GM11168 (cell line): Measurements from ENCODE around the gene MYO15A.

Source experiments
- in situ Hi-C: fragments of 300-500 bp; cut with MboI; formaldehyde crosslinking; loops from one replicate; pipeline ENCODE4 v1.12.0; 2022; ENCODE audit warnings: low sequenced_read_pairs; ENCODE audit not compliant: unreplicated experiment

MYO15A gene

DNA sequence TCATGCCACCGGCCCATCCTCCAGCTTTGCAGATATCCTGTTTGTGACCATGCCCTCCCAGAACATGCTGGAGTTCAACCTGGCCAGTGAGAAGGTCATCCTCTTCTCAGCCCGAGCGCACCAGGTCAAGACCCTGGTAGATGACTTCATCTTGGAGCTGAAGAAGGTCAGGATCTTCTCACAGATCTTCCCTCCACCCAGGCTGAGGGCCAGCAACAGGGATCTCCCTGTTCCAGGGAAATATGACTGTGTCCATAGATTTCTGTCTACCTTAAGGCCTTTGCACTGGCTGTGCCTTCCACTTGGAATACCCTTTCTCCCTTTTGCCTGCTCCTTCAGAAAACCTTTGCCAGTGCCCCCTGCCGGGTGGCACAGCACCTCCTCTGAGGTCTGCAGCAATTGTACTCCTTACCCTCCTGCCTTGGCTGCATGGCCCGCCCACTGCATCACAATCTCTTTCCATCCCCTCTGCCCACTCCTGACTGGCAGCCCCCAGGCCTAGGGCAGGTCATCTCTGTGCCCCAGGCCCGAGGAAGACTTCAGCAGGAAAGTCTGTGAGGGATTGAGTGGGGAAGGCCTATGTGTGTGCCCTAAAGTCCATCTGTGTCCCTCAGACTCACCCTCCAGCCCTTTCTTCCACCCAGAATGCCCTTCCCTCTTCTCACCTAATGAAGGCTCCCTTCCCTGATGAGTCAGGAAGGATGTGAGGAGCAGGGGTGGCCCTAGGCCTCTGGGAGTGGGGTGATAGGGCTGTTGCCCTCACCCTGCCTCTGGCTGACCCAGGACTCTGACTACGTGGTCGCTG is 47.8 kb downstream of the MYO15A start:
- in situ Hi-C loops = no loop called here

DNA sequence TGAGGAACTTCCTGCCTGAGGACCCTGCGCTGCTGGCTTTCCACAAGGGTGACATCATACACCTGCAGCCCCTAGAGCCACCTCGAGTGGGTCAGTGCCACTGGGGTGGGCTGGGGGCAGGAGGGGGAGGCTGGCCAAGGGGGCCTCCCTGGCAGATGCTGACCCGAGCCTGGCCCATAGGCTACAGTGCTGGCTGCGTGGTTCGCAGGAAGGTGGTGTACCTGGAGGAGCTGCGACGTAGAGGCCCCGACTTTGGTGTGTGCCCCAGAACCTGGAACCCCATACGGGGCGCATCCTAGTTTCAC is 48.4 kb downstream of the MYO15A start:
- in situ Hi-C loops = no loop called here

DNA sequence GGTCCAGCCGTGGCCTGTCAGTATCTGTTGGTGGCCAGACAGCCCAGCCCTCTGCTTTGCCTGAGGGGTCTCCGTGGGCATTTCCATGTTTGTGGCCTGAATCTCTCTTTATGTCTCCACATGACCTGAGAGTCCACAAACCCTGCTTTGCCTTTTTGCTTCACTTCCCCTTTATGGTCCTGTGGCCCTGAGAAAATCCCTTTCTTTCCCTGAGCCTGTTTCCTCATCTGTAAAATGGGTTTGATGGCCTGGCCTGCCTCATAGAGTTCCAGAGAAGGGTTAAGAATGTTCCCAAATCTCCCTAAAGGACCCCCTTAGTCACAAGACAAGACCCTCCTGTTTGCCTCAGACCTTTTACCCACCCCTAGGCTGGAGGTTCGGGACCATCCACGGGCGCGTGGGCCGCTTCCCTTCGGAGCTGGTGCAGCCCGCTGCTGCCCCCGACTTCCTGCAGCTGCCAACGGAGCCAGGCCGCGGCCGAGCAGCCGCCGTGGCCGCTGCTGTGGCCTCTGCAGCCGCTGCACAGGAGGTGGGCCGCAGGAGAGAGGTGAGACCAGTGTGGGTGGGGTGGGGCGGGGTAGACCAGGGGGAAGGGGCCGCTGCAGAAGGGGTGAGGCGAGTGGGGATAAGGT is 48.9 kb downstream of the MYO15A start:
- in situ Hi-C loops = no loop called here

DNA sequence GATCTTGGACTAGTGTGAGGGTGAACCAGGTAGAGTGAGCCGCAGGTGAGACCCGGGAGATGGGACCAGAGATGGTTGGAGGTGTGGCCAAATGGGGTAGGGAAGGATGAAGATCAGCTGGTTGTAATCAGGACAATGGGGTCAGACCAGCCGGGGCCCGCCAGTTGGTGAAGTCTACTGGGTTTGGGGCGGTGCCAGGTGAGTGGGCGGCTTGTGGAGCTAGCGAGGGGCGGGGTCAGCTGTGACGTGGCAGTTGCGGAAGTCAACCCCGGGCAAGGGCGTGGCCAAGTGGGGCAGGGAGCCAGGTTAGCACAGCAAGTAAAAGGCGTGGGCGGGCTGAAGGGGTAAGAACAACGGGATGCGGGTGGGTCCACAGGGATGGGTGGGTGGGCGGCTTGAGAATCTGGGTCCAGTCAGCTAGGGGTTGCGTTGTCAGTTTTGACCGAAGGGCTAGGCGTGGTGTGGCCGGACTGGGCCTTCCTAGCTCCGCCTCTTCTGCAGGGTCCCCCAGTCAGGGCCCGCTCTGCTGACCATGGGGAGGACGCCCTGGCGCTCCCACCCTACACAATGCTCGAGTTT is 49.6 kb downstream of the MYO15A start:
- in situ Hi-C loops = no loop called here

DNA sequence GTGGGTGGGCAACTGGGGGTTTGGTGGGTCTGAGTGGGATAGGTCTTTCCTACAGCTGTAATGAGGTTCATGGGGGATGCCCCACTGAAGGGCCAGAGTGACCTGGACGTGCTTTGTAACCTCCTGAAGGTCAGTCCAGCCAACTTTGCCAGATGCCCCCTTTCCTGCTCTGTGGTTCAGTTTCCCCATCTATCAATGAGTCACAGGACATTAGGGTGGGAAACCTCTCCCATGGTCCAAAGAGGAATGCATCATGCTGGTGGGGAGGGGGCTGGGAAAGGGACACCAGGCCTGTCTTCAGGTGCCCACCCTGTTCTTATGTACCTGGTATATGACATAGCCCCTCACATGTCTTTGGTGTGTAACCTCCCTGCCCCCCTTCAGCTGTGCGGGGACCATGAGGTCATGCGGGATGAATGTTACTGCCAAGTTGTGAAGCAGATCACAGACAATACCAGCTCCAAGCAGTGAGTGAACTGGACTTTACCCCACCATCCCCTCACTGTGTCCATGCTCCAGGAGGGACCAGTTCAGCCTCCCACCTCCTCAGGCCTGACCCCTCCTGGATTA is 51.1 kb downstream of the MYO15A start:
- in situ Hi-C loops = no loop called here

DNA sequence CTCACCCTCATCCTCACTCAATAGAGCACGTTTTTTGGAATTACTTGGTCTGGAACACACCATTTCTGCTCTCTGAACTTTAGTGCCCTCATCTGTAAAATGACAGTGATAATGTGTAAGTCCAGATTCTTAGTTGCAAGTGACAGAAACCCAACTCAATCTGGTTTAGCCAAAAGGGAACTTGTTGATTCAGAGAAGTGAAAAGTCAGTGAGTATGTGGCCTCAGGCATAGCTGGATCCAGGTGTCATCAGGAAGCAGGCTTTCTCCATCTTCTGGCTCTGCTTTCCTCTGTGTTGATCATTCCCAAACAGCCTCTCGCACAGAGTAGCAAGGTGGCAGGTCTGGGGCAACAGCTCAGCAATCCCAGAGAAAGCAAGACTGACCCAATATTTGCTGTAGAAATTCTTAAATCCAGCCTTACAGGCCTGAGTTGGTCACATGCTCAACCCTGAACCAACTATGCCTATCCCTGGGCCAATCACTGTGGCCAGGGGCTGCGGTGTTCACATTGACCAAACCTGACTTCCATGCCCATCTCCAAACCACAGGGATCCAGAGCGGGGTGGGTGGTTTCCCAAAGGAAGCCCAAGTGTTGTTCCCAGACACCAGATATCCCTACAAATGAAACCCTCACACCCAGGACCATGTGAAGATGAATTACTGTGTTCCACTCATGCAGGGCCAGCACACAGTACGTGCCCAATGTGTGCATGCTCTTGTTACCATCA is 51.7 kb downstream of the MYO15A start:
- in situ Hi-C loops = no loop called here

DNA sequence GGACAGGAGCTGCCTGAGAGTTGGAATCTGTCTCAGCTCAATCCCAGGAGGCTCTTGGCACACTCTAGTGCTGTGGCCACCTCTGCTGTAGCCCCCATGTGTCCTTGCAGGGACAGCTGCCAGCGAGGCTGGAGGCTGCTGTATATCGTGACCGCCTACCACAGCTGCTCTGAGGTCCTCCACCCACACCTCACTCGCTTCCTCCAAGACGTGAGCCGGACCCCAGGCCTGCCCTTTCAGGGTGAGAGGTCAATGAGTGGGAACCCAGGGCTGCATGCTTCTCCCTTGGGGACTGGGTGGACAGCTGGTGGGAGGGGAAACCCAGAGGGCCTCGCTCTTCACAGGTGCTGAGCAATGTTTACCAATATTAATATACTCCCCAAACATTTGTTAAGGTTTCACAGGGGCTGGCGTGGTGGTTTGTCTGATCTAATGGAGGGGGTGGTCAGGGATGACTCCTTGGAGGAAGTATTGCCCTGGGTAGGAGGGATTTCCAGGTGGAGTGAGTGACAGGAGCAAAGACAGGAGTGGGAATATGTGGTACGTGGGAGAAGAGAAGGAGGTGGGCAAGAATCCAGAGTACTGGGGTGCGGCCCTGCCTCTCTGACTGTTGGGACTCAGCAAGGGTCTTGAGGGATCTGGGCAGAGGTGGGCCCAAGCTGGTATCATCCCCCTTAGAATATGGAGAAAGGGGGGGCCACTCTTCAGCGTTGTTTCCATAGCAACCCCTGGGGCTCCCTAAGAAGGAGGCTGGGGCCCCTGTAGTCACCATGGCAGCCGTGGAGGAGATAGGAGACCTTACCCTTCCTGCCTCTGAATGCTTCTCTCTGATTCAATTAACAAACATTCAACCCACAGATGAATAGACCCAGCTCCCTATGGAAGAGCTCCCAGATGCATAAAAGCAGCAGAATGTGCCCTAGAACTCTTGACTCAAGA is 52.9 kb downstream of the MYO15A start:
- in situ Hi-C loops = no loop called here

DNA sequence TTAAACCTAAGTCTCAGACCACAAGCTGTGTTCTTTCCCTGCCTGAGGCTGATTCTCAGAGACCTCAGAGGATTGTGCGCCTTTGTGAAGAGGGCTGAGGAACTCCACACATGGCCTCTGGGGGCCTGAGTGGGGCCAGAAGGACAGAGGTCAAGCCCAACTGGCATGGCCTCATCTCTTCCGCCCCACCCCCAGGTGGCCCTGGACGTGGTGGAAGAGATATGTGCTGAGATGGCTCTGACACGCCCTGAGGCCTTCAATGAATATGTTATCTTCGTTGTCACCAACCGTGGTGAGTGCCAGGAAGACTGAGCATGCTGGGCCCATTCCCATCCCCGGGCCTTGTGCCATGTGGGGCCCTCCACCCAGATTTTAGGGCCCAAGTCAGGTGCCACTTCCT is 55.0 kb downstream of the MYO15A start:
- in situ Hi-C loops = no loop called here

DNA sequence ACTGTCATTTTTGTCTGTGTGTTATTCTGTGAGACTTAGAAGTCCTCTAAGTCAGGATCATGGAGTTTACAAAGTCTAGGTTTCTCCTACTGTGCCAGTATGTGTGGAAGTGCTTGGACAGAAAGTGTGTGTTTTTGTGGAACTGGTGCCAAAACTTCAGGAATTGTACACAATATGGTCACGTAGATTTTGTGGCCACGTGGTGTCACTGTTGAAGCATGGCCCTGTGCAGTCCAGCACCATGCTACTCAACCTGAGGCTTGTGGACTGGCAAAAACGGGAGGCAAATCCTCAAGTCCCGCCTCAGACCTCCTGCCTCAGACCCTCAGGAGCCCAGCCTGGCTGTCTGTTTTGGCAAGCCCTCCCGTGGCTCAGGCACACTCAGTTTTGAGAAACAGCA is 58.3 kb downstream of the MYO15A start:
- in situ Hi-C loops = no loop called here

DNA sequence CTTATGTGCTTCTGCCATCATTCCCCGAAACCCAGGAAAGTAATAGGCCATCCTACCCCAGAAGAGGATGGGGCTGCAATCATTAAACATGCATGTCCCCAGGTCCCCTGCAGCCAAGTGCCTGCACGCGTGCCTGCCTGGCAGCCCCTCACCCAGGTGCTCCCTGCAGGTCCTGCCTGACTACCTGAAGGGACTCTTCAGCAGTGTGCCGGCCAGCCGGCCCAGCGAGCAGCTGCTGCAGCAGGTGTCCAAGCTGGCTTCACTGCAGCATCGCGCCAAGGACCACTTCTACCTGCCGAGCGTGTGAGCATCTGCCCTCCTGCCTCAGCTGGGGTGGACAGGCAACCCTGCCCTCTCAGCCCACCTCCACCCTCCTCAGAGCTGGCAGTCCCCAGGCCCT is 58.9 kb downstream of the MYO15A start:
- in situ Hi-C loops = no loop called here

DNA sequence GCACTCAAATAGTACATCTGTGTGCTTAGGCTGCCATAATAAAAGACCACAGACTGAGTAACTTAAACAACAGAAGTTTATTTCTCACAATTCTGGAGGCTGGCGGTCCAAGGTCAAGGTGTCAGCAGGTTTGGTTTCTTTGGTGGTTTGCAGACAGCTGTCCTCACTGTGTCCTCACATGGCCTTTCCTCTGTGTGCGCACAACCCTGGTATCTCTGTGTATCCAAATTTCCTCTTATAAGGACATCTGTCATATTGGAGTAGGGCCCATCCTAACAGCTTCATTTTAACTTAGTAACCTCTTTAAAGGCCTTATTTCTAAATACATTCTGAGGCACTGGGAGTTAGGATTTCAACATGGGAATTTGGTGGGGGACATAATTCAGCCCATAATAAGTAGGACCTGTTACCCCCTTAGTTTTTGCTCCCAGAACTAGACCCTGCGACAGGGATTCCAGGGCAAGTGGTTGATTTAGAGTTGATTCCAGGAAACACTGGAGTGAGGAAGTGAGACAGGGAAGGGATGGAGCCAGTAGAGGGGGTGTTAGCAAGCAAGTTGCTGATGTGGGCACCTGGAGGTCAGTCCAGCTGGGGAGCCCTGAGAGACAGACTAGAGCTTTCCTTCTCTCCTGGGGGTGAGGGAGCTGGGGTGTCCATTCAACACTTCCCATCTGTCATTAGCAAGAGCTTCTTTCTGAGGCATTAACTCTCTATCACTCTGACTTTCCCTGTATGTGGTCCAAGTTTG is 64.1 kb downstream of the MYO15A start:
- in situ Hi-C loops = no loop called here

DNA sequence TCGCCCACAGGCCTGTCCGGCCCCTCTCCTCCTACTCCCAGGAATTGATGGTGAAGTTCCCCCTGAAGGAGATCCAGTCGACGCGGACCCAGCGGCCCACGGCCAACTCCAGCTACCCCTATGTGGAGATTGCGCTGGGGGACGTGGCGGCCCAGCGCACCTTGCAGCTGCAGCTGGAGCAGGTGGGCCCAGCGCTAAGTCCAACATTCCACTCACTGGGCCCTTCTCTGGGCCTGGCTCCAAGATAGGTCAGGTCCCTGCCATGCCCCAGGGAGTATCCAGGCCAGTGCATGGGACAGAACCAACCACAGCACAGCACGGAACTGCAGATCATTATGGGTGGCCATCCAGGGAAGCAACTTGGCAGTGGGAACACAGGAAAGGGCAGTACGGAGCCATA is 65.2 kb downstream of the MYO15A start:
- in situ Hi-C loops = no loop called here

DNA sequence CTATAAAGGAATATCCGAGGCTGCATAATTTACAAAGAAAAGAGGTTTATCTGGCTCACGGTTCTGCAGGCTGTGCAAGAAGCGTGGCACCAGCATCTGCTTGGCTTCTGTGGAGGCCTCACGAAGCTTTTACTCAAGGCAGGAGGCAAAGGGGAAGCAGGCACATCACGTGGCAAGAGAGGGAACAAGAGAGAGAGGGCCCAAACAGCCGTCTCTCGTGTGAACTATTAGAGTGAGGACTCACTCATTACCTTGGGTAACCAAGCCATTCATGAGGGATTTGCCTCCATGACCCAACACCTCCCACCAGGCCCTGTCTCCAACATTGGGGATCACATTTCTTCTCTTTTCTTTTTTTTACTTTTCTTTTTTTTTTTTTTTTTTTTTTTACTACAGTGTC is 67.6 kb downstream of the MYO15A start:
- in situ Hi-C loops = no loop called here

DNA sequence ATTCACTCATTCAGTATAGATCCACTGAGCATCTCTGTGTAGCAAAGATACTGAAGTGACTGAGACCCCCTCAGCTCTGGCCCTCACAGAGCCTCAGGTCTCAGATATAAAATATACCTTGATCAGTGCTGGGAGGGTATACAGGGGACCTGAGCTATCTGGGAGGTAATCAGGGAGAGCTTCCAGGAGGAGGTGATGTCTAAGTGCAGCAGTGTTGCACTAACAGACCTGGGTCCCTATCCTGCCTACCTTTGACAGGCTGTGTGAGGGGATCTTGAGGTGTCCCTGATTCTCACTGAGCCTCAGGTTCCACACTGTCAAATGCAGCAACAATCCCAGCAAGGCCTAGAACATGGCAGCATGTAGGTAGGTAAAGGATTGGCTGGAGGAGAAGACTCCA is 68.6 kb downstream of the MYO15A start:
- in situ Hi-C loops = no loop called here

DNA sequence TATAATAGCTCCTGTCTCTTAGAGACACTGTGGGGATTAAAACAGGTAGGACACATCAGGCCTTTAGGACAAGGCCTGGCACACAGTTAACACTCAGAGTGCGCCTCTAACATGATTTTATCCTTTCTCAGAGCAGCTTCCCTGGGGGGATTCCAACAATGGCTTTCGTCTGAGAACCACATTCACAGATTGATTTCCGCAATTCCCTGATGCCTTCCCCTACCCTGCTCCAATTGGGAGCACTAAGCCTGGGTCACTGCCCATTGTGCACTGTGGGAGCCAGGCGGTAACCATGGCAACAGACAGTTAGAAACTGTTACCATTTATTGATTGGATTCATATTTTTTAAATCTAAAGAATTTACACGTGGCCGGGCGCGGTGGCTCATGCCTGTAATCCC is 69.2 kb downstream of the MYO15A start:
- in situ Hi-C loops = no loop called here

DNA sequence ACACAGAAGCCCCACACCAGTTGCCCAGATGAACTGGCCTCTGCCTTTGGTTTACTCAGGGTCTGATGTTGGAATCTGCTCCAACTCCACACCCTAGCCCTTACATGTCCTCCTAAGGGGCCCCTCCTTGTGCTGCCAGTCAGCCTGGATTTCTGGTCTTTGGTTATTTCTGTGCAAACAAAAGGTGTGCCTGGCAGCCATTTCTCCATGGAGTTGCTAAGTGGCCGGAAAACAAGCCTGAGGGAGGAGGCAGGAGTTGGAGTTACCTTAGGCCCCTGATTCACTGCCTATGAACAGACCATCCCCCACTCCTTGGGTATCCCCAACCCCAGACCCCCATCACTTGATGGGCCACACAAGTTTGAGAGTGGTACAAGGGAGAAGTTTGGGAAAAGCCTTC is 70.6 kb downstream of the MYO15A start:
- in situ Hi-C loops = no loop called here

DNA sequence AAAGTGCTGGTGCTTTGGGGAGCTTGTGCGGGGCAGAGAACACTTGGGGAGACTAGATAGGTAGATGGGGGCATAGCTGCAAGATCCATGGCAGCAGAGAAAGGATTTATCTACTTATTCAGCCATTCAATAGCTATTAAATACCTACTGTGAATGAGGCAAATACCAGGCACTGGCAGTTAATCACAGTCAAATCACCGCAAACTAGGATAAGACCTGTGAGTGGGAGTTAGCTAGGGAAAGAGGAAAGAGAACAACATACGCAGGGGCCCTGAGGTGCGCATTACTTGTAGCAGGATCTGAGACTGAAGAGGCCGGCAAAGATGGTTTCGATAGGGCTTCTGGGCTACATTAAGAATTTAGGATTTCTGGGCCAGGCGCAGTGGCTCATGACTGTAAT is 71.2 kb downstream of the MYO15A start:
- in situ Hi-C loops = no loop called here

DNA sequence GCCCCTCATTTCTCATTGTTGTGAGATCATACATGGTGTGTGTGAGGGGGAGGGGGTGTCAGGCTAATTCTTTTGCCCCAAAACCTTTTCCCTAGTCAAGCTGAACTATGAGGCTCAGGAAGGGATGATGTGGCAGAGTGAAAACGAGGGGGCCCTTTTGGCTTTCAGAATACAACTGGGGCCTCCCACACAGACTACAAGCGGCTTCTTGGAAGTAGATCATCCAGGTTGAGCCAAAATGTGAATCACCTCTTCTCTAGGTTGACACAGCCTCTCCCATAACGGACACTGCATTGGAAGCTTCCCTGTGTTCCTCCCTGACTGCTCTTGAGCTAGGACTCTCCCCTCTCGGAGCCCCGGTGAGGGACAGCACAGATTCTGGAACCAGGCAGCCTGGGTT is 72.8 kb downstream of the MYO15A start:
- in situ Hi-C loops = no loop called here
